ENCODE measurements around the gene CREB3L2. TPM values are rescaled to one million over a fixed set of nuclear protein-coding genes. Genes with fewer than 3 reads are reported as not detected.

CREB3L2 gene
- total and polyA plus RNA-seq, 2 of the 13 experiments (the other 11 are each of a cell fraction or from before 2014, with no cell fraction given) = 22.1 to 41.1 TPM

DNA sequence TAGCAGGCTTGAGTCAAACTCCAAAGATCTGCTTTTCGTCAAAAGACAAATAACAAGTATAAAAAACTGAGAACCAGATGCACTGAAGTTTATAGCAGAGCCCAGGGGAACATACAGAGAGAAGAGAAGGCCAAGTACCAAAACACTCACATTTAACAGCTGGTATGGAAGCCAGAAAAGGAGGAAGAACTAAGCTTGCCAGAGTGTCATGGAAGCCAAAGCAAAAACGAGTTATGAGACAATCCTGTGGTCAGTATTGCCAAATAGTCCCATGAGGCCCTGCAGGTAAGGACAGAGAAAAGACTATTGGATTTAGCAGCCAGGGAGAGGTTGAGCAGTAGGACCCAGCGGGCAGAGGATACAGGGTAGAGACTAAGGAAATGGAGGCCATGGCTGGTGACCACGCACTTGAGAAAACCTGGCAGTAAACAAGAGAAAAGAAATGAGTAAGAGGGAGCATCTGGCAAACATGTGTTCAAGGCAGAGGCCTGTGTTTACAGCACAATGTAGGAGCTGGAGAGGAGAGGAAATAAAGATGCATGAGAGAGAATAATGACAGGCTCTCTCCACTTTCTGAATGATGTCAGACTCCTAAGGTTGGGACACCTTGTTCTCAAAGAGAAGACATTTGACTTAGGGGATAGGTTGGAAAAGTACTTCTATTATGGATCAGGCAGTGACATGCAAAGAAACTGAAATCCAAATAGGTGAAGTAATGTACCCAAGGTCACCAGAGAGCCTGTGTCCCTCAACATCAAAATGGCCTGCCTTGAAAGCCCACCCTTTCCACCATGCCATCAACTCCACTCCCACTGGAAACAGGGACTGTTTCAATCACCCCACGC, 9.1 kb downstream of the CREB3L2 start:
- Histone ChIP-seq H3K9me3 (ENCODE audit: low read length) (no peaks in the 10 kb centered on the region), H4K20me1 (ENCODE audit: insufficient read depth, low read length) (0 out of 2 replicates have a peak, but pooled peaks cover 3% of the 10 kb centered on the region), H3K27me3 (ENCODE audit: control insufficient read depth in 1 of 2, insufficient read depth in 2 of 2, low read length in 2 of 2) (no peaks in the 10 kb centered on the region), H3K79me2 (ENCODE audit: insufficient read depth, low read length) (peaks cover 95% of the 10 kb centered on the region), H3K4me1 (ENCODE audit: insufficient read depth, low read length) (peaks cover 100% of the 10 kb centered on the region), H3K4me3 (replicated peaks in 1 of 3; ENCODE audit: insufficient read depth in 1 of 3, low read depth in 2 of 3, low read length in 3 of 3) (peak overlapping the region; percentile 7 to 52 (median 30); a peak in 5 of 6 replicates), H2AFZ (ENCODE audit: low read length) (no peak overlapping the region), H3K36me3 (replicated peaks in 1 of 2; ENCODE audit: control insufficient read depth in 1 of 2, insufficient read depth in 2 of 2, low read length in 2 of 2) (peaks cover 1 to 3% of the 10 kb centered on the region in 2 experiments; a peak in 1 of 5 replicates), H3K27ac (ENCODE audit: extremely low read length, insufficient read depth, low read length) (peak overlapping the region; percentile 92), H3K9ac (ENCODE audit: insufficient read depth, low read depth, low read length) (peak overlapping the region; percentile 64), H3K4me2 (ENCODE audit: low read depth, low read length) (peak overlapping the region; percentile 86)
- POLR2A ChIA-PET = interaction anchor here (0.7 to 2.1 kb wide), 13 partner anchors 8 to 89 kb away, joined by 3 to 27 read pairs (median 5); partner anchors contain the start of gene CREB3L2
- WGBS (ENCODE audit: low lambda C conversion rate) = 26% methylated on average over 5 of the region's 5 CpGs
- DNase-seq (ENCODE audit: low spot score) = peak; percentile 78
- TSS peak; percentile 82 for BruUV-seq (replicated peaks)
- ATAC-seq = peak; percentile 76
- intact Hi-C loops (cut with micrococcal nuclease; ENCODE audit: unreplicated experiment) (no loop called here), in situ Hi-C loops (cut with HindIII; ENCODE audit: extremely low pct_ligation_motif_present, low pct_unique_long_range_greater_than_20kb) (no loop called here)
- CTCF ChIA-PET (ENCODE audit: low intra/inter-chr PET ratio, low total read pairs) = no interaction called here
- no peak for FAIRE-seq
- TF ChIP-seq TEF (CRISPR knock-in tag; IDR thresholded peaks at IDR 0.05) = no peak
- TF ChIP-seq SKI (IDR thresholded peaks at IDR 0.05; ENCODE audit: partially characterized antibody) = no peak
- no peak for TF ChIP-seq ZNF562 (CRISPR knock-in tag; IDR thresholded peaks at IDR 0.05; ENCODE audit: borderline replicate concordance)
- TF ChIP-seq CHD4 (IDR thresholded peaks at IDR 0.05; ENCODE audit: borderline replicate concordance, low read length) = peak; percentile 94
- TF ChIP-seq, protein P1, sequence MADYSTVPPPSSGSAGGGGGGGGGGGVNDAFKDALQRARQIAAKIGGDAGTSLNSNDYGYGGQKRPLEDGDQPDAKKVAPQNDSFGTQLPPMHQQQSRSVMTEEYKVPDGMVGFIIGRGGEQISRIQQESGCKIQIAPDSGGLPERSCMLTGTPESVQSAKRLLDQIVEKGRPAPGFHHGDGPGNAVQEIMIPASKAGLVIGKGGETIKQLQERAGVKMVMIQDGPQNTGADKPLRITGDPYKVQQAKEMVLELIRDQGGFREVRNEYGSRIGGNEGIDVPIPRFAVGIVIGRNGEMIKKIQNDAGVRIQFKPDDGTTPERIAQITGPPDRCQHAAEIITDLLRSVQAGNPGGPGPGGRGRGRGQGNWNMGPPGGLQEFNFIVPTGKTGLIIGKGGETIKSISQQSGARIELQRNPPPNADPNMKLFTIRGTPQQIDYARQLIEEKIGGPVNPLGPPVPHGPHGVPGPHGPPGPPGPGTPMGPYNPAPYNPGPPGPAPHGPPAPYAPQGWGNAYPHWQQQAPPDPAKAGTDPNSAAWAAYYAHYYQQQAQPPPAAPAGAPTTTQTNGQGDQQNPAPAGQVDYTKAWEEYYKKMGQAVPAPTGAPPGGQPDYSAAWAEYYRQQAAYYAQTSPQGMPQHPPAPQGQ (CRISPR knock-in tag; IDR thresholded peaks at IDR 0.05; ENCODE audit: borderline replicate concordance) = no peak
- no peak for TF ChIP-seq ISX (CRISPR knock-in tag; conservative IDR thresholded peaks at IDR 0.05)
- TF ChIP-seq ZNF207 (IDR thresholded peaks at IDR 0.05; ENCODE audit: borderline replicate concordance) = no peak
- TF ChIP-seq, protein P2, sequence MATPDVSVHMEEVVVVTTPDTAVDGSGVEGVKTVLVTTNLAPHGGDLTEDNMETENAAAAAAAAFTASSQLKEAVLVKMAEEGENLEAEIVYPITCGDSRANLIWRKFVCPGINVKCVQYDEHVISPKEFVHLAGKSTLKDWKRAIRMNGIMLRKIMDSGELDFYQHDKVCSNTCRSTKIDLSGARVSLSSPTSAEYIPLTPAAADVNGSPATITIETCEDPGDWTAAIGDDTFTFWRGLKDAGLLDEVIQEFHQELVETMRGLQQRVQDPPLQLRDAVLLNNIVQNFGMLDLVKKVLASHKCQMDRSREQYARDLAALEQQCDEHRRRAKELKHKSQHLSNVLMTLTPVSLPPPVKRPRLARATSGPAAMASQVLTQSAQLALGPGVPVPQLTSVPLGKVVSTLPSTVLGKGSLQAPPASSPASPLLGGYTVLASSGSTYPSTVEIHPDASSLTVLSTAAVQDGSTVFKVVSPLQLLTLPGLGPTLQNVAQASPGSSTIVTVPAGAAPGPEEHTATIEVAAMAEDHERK (CRISPR knock-in tag; IDR thresholded peaks at IDR 0.05; ENCODE audit: low read depth) = no peak
- no peak for TF ChIP-seq BRF2 (CRISPR knock-in tag; IDR thresholded peaks at IDR 0.05)
- no peak for TF ChIP-seq NFATC3 (CRISPR knock-in tag; IDR thresholded peaks at IDR 0.05)
- TF ChIP-seq PCBP1 (IDR thresholded peaks at IDR 0.05; ENCODE audit: borderline replicate concordance, low read depth, low read length) = no peak
- TF ChIP-seq LRRFIP1 (CRISPR knock-in tag; conservative IDR thresholded peaks at IDR 0.05) = no peak
- TF ChIP-seq ZNF543 (CRISPR knock-in tag; IDR thresholded peaks at IDR 0.05) = no peak
- TF ChIP-seq SALL1 (CRISPR knock-in tag; IDR thresholded peaks at IDR 0.05) = no peak
- no peak for TF ChIP-seq ZFYVE20 (CRISPR knock-in tag; IDR thresholded peaks at IDR 0.05; ENCODE audit: borderline replicate concordance, low read depth)
